IPS-15b (cell line): ENCODE results near the gene DAPK2.

ENCODE experiments used
- H3K27me3 ChIP-seq: one replicate; pipeline ENCODE4 v1.6.1; 2013; ENCODE audit warnings: low read length; ENCODE audit not compliant: control insufficient read depth, insufficient read depth
- H3K36me3 ChIP-seq: one replicate; pipeline ENCODE4 v1.6.1; 2013; ENCODE audit warnings: low read length; ENCODE audit not compliant: control insufficient read depth, insufficient read depth
- H3K4me1 ChIP-seq: one replicate; pipeline ENCODE4 v1.6.1; 2013; ENCODE audit warnings: mild to moderate bottlenecking, low read length; ENCODE audit not compliant: control insufficient read depth, insufficient read depth
- H3K4me3 ChIP-seq: one replicate; pipeline ENCODE4 v1.5.1; 2013; ENCODE audit warnings: low read depth, low read length
- H3K9ac ChIP-seq: one replicate; pipeline ENCODE4 v1.6.1; 2013; ENCODE audit warnings: low read depth, mild to moderate bottlenecking, low read length
- H3K9me3 ChIP-seq: one replicate; pipeline ENCODE4 v1.6.1; 2013; ENCODE audit warnings: mild to moderate bottlenecking, low read length; ENCODE audit not compliant: control insufficient read depth, insufficient read depth

The DAPK2 gene

DNA sequence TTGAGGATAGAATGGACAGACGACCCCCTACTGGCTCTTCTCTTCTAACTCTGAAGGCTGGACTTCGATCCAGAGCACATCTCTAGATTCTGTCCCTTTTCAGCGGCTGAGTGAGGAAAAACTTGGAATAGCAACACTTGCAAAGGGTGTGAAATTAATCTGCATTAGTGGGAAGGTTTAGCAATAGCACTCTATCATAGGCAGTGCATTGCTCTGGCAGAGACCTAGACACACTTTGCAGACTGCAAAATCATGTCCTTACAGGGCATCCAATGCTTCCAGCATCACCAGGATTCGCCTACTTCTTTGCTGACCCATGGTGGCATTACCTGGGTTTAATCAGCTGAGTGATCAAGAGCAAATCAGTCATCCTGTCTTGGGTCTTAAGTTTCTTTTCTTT lies 43.1 kb downstream of the DAPK2 start:
- Histone ChIP-seq H3K4me1 (no peaks in the 10 kb centered on the region), H3K27me3 (no peaks in the 10 kb centered on the region), H3K36me3 (no peaks in the 10 kb centered on the region), H3K4me3 (no peak overlapping the region), H3K9ac (no peak overlapping the region), H3K9me3 (no peaks in the 10 kb centered on the region)

DNA sequence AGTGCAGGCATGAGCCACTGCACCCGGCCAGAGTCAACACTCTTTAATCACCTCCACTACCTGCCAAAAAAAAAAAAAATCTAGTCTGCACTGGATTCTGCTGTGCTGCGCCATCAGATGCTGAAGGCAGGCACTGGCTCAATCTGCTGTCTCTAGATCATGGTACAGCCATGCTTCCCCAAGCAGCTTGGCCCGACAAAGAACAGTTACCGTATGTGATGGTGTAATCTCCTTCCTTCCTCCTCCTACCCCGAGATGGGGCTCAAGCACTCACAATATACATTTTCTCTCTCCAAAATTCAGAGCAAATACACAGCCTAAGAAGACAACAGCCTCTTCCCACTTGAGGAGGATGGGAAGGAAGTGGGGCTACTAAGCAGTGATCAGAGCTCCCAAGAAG lies 45.1 kb downstream of the DAPK2 start:
- no peak overlapping the region for H3K9ac ChIP-seq
- no peak overlapping the region for H3K4me3 ChIP-seq
- no peaks in the 10 kb centered on the region for H3K27me3 ChIP-seq
- no peaks in the 10 kb centered on the region for H3K36me3 ChIP-seq
- no peaks in the 10 kb centered on the region for H3K4me1 ChIP-seq
- H3K9me3 ChIP-seq = no peaks in the 10 kb centered on the region

DNA sequence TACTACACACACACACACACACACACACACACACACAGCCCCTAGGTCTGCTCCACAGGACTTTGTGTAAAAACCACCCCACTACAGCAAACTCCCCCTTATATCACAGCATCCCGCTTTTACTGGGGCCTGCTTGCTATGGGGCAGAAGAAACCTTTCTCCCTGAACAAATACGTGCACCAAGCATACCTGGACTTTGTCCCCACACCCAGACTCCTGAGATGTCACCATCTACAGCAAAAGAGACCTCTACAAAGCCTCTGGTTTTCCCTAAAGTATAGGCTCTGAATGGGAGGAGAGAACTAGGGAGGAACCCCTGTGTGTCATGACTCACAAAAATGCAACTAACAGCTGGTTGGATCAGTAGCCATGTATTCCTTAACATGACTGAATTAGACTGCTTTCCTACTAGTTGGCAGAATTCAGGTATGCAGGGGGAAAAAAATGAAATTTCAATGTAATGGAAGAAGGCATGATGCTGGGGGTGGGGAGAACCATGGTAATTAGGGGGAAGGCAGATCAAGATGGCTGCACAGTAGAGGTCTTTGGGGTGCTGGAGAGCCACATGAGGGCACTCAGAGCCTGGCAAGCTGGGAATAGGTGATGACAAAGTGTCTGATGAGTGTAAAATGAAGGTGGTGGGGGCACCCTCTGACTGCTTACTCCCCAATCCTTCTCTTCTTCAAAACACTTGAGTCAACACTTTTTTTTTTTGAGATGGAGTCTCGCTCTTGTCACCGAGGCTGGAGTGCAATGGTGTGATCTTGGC lies 45.9 kb downstream of the DAPK2 start:
- H3K4me1 ChIP-seq = no peaks in the 10 kb centered on the region
- no peaks in the 10 kb centered on the region for H3K27me3 ChIP-seq
- no peaks in the 10 kb centered on the region for H3K9me3 ChIP-seq
- no peaks in the 10 kb centered on the region for H3K36me3 ChIP-seq
- no peak overlapping the region for H3K9ac ChIP-seq
- H3K4me3 ChIP-seq = no peak overlapping the region

DNA sequence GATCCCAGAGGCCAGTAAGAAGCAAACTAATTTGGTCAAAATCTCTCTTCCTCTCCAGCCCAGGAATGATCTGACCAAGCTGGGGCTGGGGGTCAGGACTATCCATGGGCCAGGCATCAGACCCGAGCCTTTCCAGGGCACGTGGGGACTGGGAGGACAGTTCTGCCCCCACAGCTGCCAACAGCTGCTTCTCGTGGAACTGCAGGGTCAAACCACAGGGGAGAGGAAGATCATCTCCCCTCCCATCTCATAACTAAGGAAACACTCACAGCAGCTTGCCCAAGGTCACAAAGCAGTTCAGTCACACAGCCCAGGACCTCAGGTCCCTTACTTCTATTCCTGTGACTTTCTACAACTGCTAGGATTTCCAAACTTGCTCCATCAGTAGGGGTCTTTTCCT lies 47.1 kb downstream of the DAPK2 start:
- H3K9ac ChIP-seq = no peak overlapping the region
- H3K36me3 ChIP-seq = no peaks in the 10 kb centered on the region
- no peaks in the 10 kb centered on the region for H3K4me1 ChIP-seq

DNA sequence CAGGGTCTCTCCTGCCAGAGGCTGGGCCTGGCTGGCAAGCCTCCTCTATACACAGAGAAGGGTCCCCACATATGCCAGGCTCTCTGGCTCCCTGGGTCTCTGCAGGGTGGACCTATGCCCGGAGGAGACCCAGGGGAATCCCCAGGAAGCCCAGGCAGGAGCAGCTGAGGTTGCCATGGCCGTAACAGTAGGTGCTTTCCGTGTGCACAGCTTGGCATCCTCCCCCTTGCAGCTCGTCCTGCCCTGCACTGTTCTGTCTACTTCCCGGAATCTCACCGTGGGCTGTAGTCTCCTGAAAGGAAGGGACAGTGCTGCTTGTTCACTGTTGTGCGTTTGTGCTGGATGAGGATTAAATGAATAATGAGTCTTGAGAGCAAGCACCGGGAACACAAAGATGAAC lies 47.8 kb downstream of the DAPK2 start:
- Histone ChIP-seq H3K4me3 (no peak overlapping the region), H3K9ac (no peak overlapping the region), H3K36me3 (no peaks in the 10 kb centered on the region), H3K9me3 (no peaks in the 10 kb centered on the region), H3K27me3 (no peaks in the 10 kb centered on the region), H3K4me1 (no peaks in the 10 kb centered on the region)

More for the DNA sequence above, 47.1 kb downstream of the DAPK2 start:
- H3K9me3 ChIP-seq = no peaks in the 10 kb centered on the region
- no peak overlapping the region for H3K4me3 ChIP-seq
- H3K27me3 ChIP-seq = no peaks in the 10 kb centered on the region

DNA sequence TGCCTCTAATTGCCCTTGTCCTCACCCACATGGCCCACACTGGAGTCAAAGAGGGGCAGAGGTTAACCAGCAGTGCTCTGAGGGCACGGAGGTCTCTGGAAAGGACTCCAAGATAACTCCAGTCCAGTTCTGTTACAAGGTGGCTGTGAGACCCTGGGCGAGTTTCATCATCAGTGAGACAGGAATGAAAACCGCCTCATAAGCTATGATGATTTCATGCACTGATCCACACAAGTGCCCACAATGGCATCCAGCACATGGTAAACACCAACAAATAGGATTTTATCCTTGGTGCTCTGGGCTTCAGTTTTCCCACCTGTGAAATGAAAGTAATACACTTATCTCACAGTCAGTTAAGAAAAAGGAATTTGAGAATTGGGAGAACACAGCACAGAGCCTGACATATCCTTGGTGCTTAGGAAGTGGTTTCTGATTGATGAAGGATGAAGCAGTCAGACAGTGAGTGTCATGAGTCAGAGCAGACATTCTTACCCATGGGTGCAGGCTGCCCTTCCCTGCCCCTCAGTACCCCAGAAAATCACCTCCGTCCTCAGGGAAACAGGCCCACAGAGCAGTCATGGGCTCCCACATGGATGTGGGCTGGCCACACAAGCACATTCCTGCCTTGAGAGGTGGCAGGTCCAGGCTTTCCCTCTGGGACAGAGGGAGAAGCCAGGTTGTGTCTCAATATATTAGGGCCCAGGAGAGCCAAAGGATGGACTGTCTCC lies 48.4 kb downstream of the DAPK2 start:
- Histone ChIP-seq H3K9me3 (no peaks in the 10 kb centered on the region), H3K9ac (no peak overlapping the region), H3K4me3 (no peak overlapping the region), H3K27me3 (no peaks in the 10 kb centered on the region), H3K36me3 (no peaks in the 10 kb centered on the region), H3K4me1 (no peaks in the 10 kb centered on the region)

DNA sequence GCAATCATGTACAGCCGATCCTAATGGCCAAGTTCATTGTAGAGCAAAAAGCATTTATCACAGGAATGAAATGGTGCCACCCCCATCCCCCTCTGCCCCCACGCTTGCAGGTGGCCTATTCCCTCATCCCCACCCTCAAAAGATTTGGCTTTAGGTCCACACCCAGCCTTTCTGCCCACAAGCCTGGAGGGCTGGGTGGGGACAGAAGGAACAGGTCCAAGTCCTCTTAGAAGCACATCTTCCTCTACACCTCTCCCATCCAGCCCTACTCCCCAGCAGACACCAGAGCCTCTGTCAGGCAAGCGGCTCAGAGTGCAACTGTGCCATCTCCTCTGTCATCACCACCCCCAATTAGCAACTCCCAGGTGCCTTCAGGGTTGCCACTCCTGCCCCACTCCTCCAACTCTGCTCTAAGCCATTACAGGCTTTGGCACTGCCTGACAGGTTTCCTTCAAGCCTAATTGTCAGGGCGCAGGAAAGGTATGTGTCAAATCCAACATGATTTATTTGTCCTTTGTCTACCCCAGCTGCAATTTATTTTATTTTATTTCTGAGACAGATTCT lies 49.4 kb downstream of the DAPK2 start:
- Histone ChIP-seq H3K36me3 (no peaks in the 10 kb centered on the region), H3K27me3 (no peaks in the 10 kb centered on the region), H3K9me3 (no peaks in the 10 kb centered on the region), H3K4me1 (no peaks in the 10 kb centered on the region), H3K9ac (no peak overlapping the region), H3K4me3 (no peak overlapping the region)

DNA sequence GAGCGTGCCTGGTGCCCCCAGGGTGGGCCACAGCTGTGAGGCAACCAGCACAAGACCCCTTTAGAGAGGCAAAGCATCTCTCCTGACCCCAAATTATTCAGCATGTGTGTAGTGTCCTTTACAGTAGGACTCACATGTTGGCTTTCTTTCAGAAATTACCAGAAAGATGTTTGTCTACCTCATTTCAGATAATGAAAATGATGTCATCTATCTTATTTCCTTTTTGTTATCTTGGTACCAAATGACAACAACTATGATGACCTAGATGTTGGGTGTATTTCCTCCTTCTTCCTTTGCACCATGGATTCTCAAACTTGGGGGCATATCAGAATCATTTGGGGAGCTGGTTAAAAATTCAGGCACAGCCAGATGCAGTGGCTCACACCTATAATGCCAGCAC lies 50.5 kb downstream of the DAPK2 start:
- Histone ChIP-seq H3K27me3 (no peaks in the 10 kb centered on the region), H3K9me3 (no peaks in the 10 kb centered on the region), H3K4me3 (no peak overlapping the region), H3K4me1 (no peaks in the 10 kb centered on the region), H3K9ac (no peak overlapping the region), H3K36me3 (no peaks in the 10 kb centered on the region)

DNA sequence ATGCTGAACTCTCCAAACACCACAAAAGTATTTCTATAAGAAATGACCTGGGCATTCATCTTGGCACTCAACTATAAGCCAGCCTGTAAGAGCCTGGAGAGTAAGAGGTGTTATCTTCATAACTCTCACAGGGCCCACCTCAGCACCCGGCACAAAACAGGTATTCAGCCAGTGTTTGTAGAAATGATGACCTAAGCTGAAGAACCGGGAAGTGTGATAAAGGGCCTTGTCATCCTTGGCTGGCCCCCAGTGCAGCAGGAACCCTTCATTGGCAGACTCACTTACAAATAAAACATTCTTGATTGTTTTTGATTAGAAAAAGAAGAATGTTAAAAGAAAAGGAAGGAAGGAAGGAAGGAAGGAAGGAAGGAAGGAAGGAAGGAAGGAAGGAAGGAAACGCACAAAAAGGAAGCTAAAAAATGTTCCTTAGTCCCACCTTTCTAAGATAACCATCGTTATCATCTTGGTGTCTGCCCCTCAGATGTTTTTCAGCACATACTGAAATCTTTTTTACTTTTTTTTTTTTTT lies 52.1 kb downstream of the DAPK2 start:
- Histone ChIP-seq H3K27me3 (no peaks in the 10 kb centered on the region), H3K9ac (no peak overlapping the region), H3K9me3 (no peaks in the 10 kb centered on the region), H3K36me3 (no peaks in the 10 kb centered on the region), H3K4me3 (no peak overlapping the region), H3K4me1 (no peaks in the 10 kb centered on the region)

DNA sequence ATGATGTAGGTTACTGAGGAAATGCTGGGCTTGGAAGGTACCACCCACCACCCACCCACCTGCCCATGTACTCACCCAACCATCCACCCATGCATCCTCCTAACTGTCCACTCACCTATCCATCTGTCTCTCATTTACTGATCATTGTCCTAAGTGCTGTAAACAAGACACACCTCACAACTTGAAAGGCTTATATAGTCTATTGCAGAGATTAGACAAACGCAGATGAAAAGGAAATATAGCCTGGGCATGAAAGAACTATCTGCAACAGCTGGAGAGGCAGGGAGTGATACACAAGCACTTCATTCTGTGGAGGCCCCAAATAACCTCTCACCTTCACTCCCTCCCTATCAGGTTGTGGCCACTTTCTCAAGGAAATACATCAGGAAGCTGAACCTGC lies 54.0 kb downstream of the DAPK2 start:
- H3K4me1 ChIP-seq = no peaks in the 10 kb centered on the region
- no peak overlapping the region for H3K9ac ChIP-seq
- no peaks in the 10 kb centered on the region for H3K36me3 ChIP-seq
- H3K9me3 ChIP-seq = no peaks in the 10 kb centered on the region
- H3K4me3 ChIP-seq = no peak overlapping the region
- no peaks in the 10 kb centered on the region for H3K27me3 ChIP-seq

DNA sequence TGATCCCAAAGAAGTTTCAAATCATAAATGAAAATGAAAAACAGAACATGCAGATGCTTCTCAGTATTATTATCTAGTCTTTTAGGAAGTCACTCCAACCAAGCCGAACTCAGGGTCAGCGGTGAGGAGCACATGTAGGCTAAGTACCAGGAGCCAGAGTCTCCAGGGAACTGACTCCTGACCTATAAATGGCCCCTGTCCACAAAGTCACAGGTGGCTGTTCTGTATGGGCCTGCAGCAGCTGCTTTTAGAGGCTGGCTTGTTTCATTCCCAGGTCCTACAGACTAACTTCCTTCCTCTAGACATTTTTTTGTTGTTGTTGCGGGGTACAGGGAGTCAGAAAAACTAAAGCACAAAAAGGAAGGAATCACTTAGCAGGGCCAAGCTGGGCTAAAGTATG lies 54.6 kb downstream of the DAPK2 start:
- no peak overlapping the region for H3K9ac ChIP-seq
- H3K9me3 ChIP-seq = no peaks in the 10 kb centered on the region
- H3K4me1 ChIP-seq = no peaks in the 10 kb centered on the region
- H3K4me3 ChIP-seq = no peak overlapping the region
- no peaks in the 10 kb centered on the region for H3K27me3 ChIP-seq
- H3K36me3 ChIP-seq = no peaks in the 10 kb centered on the region

DNA sequence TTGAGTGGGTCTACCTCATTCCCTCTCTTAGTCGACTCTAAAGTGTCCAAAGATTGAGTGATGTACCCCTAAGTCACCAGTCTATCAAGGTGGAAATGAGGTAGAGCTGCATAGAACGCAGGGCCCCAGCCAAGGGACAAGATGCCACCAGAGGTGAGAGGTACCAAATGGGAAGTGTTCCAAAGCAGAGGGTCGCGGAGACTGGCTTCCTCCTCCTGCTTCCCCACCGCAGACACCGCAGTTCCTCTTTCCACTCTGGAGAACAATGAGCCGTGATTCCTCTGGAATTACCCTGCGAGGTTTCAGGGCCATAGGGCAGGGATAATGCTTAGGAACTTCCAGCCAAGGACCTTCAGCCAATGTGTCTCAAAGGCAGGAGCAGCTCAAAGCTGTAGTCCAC lies 55.8 kb downstream of the DAPK2 start:
- Histone ChIP-seq H3K9ac (no peak overlapping the region), H3K4me1 (no peaks in the 10 kb centered on the region)

More for the DNA sequence above, 55.8 kb downstream of the DAPK2 start:
- Histone ChIP-seq H3K27me3 (no peaks in the 10 kb centered on the region), H3K4me3 (no peak overlapping the region), H3K9me3 (no peaks in the 10 kb centered on the region), H3K36me3 (no peaks in the 10 kb centered on the region)
